PC-3 (cell line): ENCODE data around the gene ADM2.

Source experiments
- EZH2 ChIP-seq: fragments of 300-600 bp; sonication (generic); IDR thresholded peaks from one replicate; pipeline ENCODE4 v1.6.1; 2017; ENCODE audit warnings: antibody characterized with exemption, mild to moderate bottlenecking, low read length; ENCODE audit not compliant: unreplicated experiment
- TF ChIP-seq, protein P1 (sequence below): fragments of 300-600 bp; sonication (generic); conservative IDR thresholded peaks from 2 replicates; pipeline ENCODE4 v1.5.1; 2017; ENCODE audit warnings: antibody characterized with exemption, low read depth, mild to moderate bottlenecking, low read length

DNA sequence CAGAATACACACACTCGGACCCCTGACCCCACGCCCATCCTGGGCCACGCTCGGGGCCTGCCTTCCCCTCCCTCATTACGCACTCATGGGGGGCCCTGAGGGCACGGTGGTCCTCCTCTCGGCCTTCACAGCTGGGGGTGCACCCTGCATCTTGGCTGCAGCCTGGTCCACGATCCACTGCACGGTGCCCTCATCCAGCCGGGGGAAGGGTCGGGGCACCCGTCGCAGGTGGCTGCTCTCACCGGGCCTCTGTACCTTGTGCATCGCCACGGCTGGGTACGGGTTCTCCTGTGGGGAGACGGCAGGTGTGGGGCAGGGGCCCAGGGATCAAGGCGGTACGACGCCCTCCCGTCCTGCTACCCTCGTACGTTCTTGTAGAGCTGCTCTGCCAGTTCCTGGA lies 16.9 kb upstream of the ADM2 start:
- TF ChIP-seq, protein P1, sequence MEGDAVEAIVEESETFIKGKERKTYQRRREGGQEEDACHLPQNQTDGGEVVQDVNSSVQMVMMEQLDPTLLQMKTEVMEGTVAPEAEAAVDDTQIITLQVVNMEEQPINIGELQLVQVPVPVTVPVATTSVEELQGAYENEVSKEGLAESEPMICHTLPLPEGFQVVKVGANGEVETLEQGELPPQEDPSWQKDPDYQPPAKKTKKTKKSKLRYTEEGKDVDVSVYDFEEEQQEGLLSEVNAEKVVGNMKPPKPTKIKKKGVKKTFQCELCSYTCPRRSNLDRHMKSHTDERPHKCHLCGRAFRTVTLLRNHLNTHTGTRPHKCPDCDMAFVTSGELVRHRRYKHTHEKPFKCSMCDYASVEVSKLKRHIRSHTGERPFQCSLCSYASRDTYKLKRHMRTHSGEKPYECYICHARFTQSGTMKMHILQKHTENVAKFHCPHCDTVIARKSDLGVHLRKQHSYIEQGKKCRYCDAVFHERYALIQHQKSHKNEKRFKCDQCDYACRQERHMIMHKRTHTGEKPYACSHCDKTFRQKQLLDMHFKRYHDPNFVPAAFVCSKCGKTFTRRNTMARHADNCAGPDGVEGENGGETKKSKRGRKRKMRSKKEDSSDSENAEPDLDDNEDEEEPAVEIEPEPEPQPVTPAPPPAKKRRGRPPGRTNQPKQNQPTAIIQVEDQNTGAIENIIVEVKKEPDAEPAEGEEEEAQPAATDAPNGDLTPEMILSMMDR = no peak
- TF ChIP-seq EZH2 = no peak
